GM18508 (cell line): ENCODE results near the gene MCL1.

Experiments
- ATAC-seq: cut with Tn5 transposase; IDR thresholded peaks from one replicate; pipeline ENCODE4 v1.9.1; 2021; ENCODE audit warnings: moderate number of reproducible peaks; ENCODE audit not compliant: insufficient read depth, unreplicated experiment

MCL1 gene

GRCh38 chr1:150558761-150559655, 20.4 kb downstream of the MCL1 start:
- ATAC-seq: no peak

GRCh38 chr1:150558303-150558704, 21.1 kb downstream of the MCL1 start:
- ATAC-seq: no peak

- ATAC-seq: no peak
These were observed 21.6 kb downstream of the MCL1 start for GRCh38 chr1:150557813-150558212.

GRCh38 chr1:150557065-150557600, 22.3 kb downstream of the MCL1 start:
- no peak for ATAC-seq

GRCh38 chr1:150555971-150556865, 23.2 kb downstream of the MCL1 start:
- ATAC-seq: no peak

GRCh38 chr1:150555198-150555970, 24.0 kb downstream of the MCL1 start:
- ATAC-seq: no peak

- no peak for ATAC-seq
These were observed 25.3 kb downstream of the MCL1 start for GRCh38 chr1:150554086-150554452.

GRCh38 chr1:150553392-150554085, 25.9 kb downstream of the MCL1 start:
- ATAC-seq: no peak

- ATAC-seq: no peak
These were observed 26.5 kb downstream of the MCL1 start for GRCh38 chr1:150552911-150553289.

GRCh38 chr1:150552128-150552910, 27.1 kb downstream of the MCL1 start:
- ATAC-seq: no peak

- no peak for ATAC-seq
These were observed 27.7 kb downstream of the MCL1 start for GRCh38 chr1:150551784-150552127.

- no peak for ATAC-seq
These were observed 28.2 kb downstream of the MCL1 start for GRCh38 chr1:150551051-150551783.

GRCh38 chr1:150550222-150551050, 29.0 kb downstream of the MCL1 start:
- no peak for ATAC-seq

- ATAC-seq: no peak
These were observed 29.8 kb downstream of the MCL1 start for GRCh38 chr1:150549496-150550221.

- no peak for ATAC-seq
These were observed 30.5 kb downstream of the MCL1 start, which contains the start of gene ADAMTSL4 for GRCh38 chr1:150548632-150549495. TSS of gene ADAMTSL4 (plus strand) at chr1:150549408. CDS start at chr1:150552289, 2,881 bp downstream.

GRCh38 chr1:150548324-150548631, 31.1 kb downstream of the MCL1 start:
- no peak for ATAC-seq
